Liver (tissue), 3 donors: ENCODE data around the gene LDLRAD4.

Experiments
- CTCF ChIP-seq: fragments of 150-350 bp; IDR thresholded peaks from 2 replicates; pipeline ENCODE4 v1.5.1; 2017; ENCODE audit warnings: improper control_type of control experiment, low read depth, low read length; ENCODE audit not compliant: missing input control
- EGR1 ChIP-seq, 2 donors: IDR thresholded peaks; 2 replicates each; pipeline ENCODE4 v1.6.1; 2016 to 2018; ENCODE audit warnings: antibody characterized with exemption in 2 of 2, low read depth in 2 of 2
- GABPA ChIP-seq, 2 donors: IDR thresholded peaks in 1 of 2; conservative IDR thresholded peaks in 1 of 2; 2 replicates each; pipeline ENCODE4 v1.6.1; 2016; ENCODE audit warnings: antibody characterized with exemption in 2 of 2, mild to moderate bottlenecking in 1 of 2, moderate library complexity in 1 of 2
- HNF4A ChIP-seq, 2 donors: conservative IDR thresholded peaks; 2 replicates each; pipeline ENCODE4 v1.6.1; 2016; ENCODE audit warnings: antibody characterized with exemption in 2 of 2, mild to moderate bottlenecking in 2 of 2
- JUND ChIP-seq, 2 donors: IDR thresholded peaks; 2 replicates each; pipeline ENCODE4 v1.6.1; 2016; ENCODE audit warnings: antibody characterized with exemption in 2 of 2
- RAD21 ChIP-seq, 2 donors: IDR thresholded peaks; 2 replicates each; pipeline ENCODE4 v1.6.1; 2016; ENCODE audit warnings: antibody characterized with exemption in 2 of 2, mild to moderate bottlenecking in 2 of 2
- RXRA ChIP-seq, 2 donors: IDR thresholded peaks; 2 replicates each; pipeline ENCODE4 v1.6.1; 2017 to 2018; ENCODE audit warnings: antibody characterized with exemption in 2 of 2, mild to moderate bottlenecking in 1 of 2
- SP1 ChIP-seq: IDR thresholded peaks from 2 replicates; pipeline ENCODE4 v1.6.1; 2018; ENCODE audit warnings: antibody characterized with exemption, mild to moderate bottlenecking
- YY1 ChIP-seq: IDR thresholded peaks from 2 replicates; pipeline ENCODE4 v1.6.1; 2016; ENCODE audit warnings: antibody characterized with exemption, mild to moderate bottlenecking
- TF ChIP-seq, protein P1 (sequence below): IDR thresholded peaks from 2 replicates; pipeline ENCODE4 v1.6.1; 2016; ENCODE audit warnings: antibody characterized with exemption
- TF ChIP-seq, protein P2 (sequence below): IDR thresholded peaks from 2 replicates; pipeline ENCODE4 v1.6.1; 2016; ENCODE audit warnings: antibody characterized with exemption
- donor health status: healthy.
- donor health status: healthy.

- no peak for TF ChIP-seq CTCF
- no peak for TF ChIP-seq EGR1 (IDR thresholded peaks at IDR 0.05; ENCODE audit: low read depth in 2 of 2)
- no peak for TF ChIP-seq YY1
- TF ChIP-seq GABPA (IDR thresholded peaks at IDR 0.05 in 1 of 2, conservative IDR thresholded peaks at IDR 0.05 in 1 of 2) = no peak
- TF ChIP-seq RXRA (IDR thresholded peaks at IDR 0.05) = no peak
- TF ChIP-seq, protein P1, sequence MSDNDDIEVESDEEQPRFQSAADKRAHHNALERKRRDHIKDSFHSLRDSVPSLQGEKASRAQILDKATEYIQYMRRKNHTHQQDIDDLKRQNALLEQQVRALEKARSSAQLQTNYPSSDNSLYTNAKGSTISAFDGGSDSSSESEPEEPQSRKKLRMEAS = no peak
- no peak for TF ChIP-seq RAD21 (IDR thresholded peaks at IDR 0.05)
- no peak for TF ChIP-seq JUND (IDR thresholded peaks at IDR 0.05)
- no peak for TF ChIP-seq SP1
- TF ChIP-seq, protein P2, sequence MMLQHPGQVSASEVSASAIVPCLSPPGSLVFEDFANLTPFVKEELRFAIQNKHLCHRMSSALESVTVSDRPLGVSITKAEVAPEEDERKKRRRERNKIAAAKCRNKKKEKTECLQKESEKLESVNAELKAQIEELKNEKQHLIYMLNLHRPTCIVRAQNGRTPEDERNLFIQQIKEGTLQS = no peak
- no peak for TF ChIP-seq HNF4A (conservative IDR thresholded peaks at IDR 0.05)
Measured at GRCh38 chr18:13543144-13543543, 324.6 kb downstream of the LDLRAD4 start.
